Epithelial cell of proximal tubule (primary cell): ENCODE measurements around the gene CLPX. TPM values are rescaled to one million over a fixed set of nuclear protein-coding genes. Genes with fewer than 3 reads are reported as not detected.
A peak's percentile ranks its signal among the peaks of the same experiment; 100 is the strongest.
"Not testable (repeated sequence)": the region's sequence is repeated elsewhere in the genome, so short reads cannot be mapped to it uniquely, and the experiment has no call there.

Experiments
- DNase-seq: peaks from one replicate; pipeline ENCODE4 v3.0.0-alpha.2; 2011; ENCODE audit warnings: low read depth
- H3K4me3 ChIP-seq: 2 replicates; pipeline ENCODE4 v1.5.1; 2011; ENCODE audit warnings: low read depth, mild to moderate bottlenecking, low read length
- CTCF ChIP-seq: conservative IDR thresholded peaks from 2 replicates; pipeline ENCODE4 v1.5.1; 2012; ENCODE audit warnings: low read depth, mild to moderate bottlenecking, low read length
- total RNA-seq: library from RNA; depleted of rRNA; stranded (reverse); fragments of >200 nt; gene quantifications from 2 replicates; pipeline ENCODE4 v1.2.3, GENCODE V29; 2015

Gene CLPX
- total RNA-seq, 1 donor from 2014 or later: 24.3 TPM

GRCh38 chr15:65182538-65182937, 2.6 kb downstream of the CLPX start:
- no peak for DNase-seq
- no peak for TF ChIP-seq CTCF
- peak overlapping the region; percentile 83 for H3K4me3 ChIP-seq

GRCh38 chr15:65181582-65182353, 3.4 kb downstream of the CLPX start:
- DNase-seq, H3K4me3 ChIP-seq: not testable (repeated sequence)

- no peak for DNase-seq
- TF ChIP-seq CTCF: no peak
- no peak overlapping the region for H3K4me3 ChIP-seq
These were observed 5.0 kb downstream of the CLPX start for GRCh38 chr15:65180167-65180566.

- no peak overlapping the region for H3K4me3 ChIP-seq
- no peak for DNase-seq
- TF ChIP-seq CTCF: no peak
These were observed 7.2 kb downstream of the CLPX start for GRCh38 chr15:65177901-65178300.

- TF ChIP-seq CTCF: no peak
- no peak for DNase-seq
These were observed 9.1 kb downstream of the CLPX start for GRCh38 chr15:65176056-65176455.

GRCh38 chr15:65175511-65175910, 9.6 kb downstream of the CLPX start:
- H3K4me3 ChIP-seq: no peak overlapping the region
- DNase-seq: no peak
- no peak for TF ChIP-seq CTCF

More at GRCh38 chr15:65176056-65176455, 9.1 kb downstream of the CLPX start:
- no peak overlapping the region for H3K4me3 ChIP-seq

- no peak for TF ChIP-seq CTCF
- H3K4me3 ChIP-seq: no peak overlapping the region
- DNase-seq: no peak
These were observed 10.6 kb downstream of the CLPX start for GRCh38 chr15:65174509-65174908.
